HEK293T (cell line): ENCODE results near the gene PTPRA.

Source experiments
- CTCF ChIA-PET: fragments of 350-600 bp; formaldehyde crosslinking; extraction: SDS; loops from one replicate; lab custom pipeline; 2021; ENCODE audit warnings: antibody characterized with exemption, inconsistent platforms; lab: Yijun Ruan, JAX
- POLR2A ChIA-PET: fragments of 350-600 bp; formaldehyde crosslinking; extraction: SDS; loops from one replicate; lab custom pipeline; 2020; ENCODE audit warnings: antibody characterized with exemption, inconsistent platforms; lab: Yijun Ruan, JAX
- DNase-seq: peaks from one replicate; pipeline ENCODE4 v3.0.0; 2012; ENCODE audit warnings: mixed read lengths; ENCODE audit errors: extremely low spot score
- ARNT ChIP-seq: fragments of 450-650 bp; IDR thresholded peaks from 2 replicates; pipeline ENCODE4 v1.6.1; 2017; ENCODE audit warnings: mild to moderate bottlenecking
- BHLHE40 ChIP-seq: fragments of 450-650 bp; IDR thresholded peaks from 2 replicates; pipeline ENCODE4 v1.6.1; 2016; ENCODE audit warnings: mild to moderate bottlenecking, moderate library complexity, borderline replicate concordance
- CTBP1 ChIP-seq: fragments of 450-650 bp; IDR thresholded peaks from 2 replicates; pipeline ENCODE4 v1.6.1; 2016; ENCODE audit warnings: borderline replicate concordance
- ELF4 ChIP-seq: fragments of 450-650 bp; IDR thresholded peaks from 2 replicates; pipeline ENCODE4 v1.6.1; 2017; ENCODE audit warnings: antibody characterized with exemption
- FOXA1 ChIP-seq: fragments of 450-650 bp; IDR thresholded peaks from 2 replicates; pipeline ENCODE4 v1.6.1; 2016; ENCODE audit warnings: mild to moderate bottlenecking
- FOXK2 ChIP-seq: fragments of 450-650 bp; IDR thresholded peaks from 2 replicates; pipeline ENCODE4 v1.6.1; 2016; ENCODE audit warnings: mild to moderate bottlenecking
- FOXM1 ChIP-seq: fragments of 450-650 bp; IDR thresholded peaks from 2 replicates; pipeline ENCODE4 v1.6.1; 2017; ENCODE audit warnings: mild to moderate bottlenecking, borderline replicate concordance
- HDGF ChIP-seq: fragments of 450-650 bp; IDR thresholded peaks from 2 replicates; pipeline ENCODE4 v1.6.1; 2017; ENCODE audit warnings: antibody characterized with exemption, borderline replicate concordance
- L3MBTL2 ChIP-seq: fragments of 450-650 bp; conservative IDR thresholded peaks from 2 replicates; pipeline ENCODE4 v1.6.1; 2016; ENCODE audit warnings: mild to moderate bottlenecking
- LEF1 ChIP-seq: fragments of 450-650 bp; IDR thresholded peaks from 2 replicates; pipeline ENCODE4 v1.6.1; 2017; ENCODE audit warnings: mild to moderate bottlenecking, borderline replicate concordance
- NFRKB ChIP-seq: fragments of 450-650 bp; IDR thresholded peaks from 2 replicates; pipeline ENCODE4 v1.6.1; 2016; ENCODE audit warnings: mild to moderate bottlenecking, moderate library complexity
- SP1 ChIP-seq: fragments of 450-650 bp; IDR thresholded peaks from 2 replicates; pipeline ENCODE4 v1.6.1; 2017
- SUZ12 ChIP-seq: fragments of 450-650 bp; IDR thresholded peaks from 2 replicates; pipeline ENCODE4 v1.6.1; 2016; ENCODE audit warnings: mild to moderate bottlenecking
- TARDBP ChIP-seq: fragments of 450-650 bp; IDR thresholded peaks from 2 replicates; pipeline ENCODE4 v1.6.1; 2016
- ZNF384 ChIP-seq: fragments of 450-650 bp; IDR thresholded peaks from 2 replicates; pipeline ENCODE4 v1.6.1; 2016
- TF ChIP-seq, protein P1 (sequence below): fragments of 450-650 bp; IDR thresholded peaks from 2 replicates; pipeline ENCODE4 v1.6.1; 2016

The PTPRA gene

DNA sequence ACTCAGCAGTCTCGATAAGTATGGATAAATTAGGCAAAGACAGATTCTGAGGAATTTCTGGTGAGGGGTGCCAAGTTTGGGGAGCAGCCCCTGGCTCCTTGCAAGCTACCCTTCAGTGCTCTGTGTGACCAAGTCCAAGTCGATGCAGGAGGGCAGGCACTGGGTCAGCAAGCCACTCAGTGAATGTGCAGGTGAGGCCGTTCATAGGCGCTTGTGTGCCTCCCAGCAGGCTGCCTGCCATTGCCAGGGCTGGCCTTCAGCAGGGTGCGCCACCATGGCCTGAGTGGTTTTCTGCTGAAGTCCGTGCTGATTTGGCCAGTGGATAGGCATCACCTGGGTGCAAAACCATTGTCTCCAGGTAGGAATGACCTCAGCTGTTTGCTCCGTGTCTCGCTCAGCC, 166.8 kb downstream of the PTPRA start:
- POLR2A ChIA-PET, result no interaction called here
- no peak for DNase-seq
- TF ChIP-seq CTBP1 (no peak), SUZ12 (no peak), SP1 (no peak), NFRKB (no peak), ZNF384 (no peak)
- TF ChIP-seq, protein P1, sequence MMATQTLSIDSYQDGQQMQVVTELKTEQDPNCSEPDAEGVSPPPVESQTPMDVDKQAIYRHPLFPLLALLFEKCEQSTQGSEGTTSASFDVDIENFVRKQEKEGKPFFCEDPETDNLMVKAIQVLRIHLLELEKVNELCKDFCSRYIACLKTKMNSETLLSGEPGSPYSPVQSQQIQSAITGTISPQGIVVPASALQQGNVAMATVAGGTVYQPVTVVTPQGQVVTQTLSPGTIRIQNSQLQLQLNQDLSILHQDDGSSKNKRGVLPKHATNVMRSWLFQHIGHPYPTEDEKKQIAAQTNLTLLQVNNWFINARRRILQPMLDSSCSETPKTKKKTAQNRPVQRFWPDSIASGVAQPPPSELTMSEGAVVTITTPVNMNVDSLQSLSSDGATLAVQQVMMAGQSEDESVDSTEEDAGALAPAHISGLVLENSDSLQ, result no peak
- CTCF ChIA-PET, result no interaction called here

DNA sequence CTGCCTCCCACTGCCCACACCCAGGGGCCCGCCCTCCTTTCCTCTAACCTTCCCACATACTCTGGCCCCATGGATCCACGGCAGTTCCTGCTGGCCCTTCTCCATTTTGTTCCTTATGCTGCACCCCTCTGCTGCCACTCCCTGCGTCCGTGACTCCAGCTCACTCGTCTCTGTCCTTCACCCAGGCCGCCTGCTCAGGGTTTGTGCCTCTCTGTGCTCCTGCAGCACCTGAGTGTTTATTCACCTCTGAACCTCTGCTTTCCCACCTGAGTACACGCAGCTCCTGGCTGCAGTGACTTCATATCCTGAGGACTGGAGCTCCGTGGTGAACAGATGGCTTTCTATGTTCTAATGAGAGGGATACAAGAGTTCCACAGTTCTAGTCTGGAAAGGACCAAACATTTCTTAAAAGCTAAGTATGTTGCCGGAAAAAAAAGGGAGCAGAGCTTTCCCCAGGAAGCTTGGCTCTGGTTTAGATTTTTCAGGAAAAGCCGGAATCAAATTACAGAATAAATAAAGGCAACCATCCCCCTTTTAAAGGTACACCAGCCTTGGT, 168.7 kb downstream of the PTPRA start:
- DNase-seq, result no peak
- TF ChIP-seq FOXK2 (no peak), NFRKB (no peak), SP1 (no peak), LEF1 (no peak), ELF4 (no peak), BHLHE40 (no peak), L3MBTL2 (no peak), SUZ12 (no peak), TARDBP (no peak), HDGF (no peak), CTBP1 (no peak), FOXA1 (no peak), ZNF384 (no peak), ARNT (no peak), FOXM1 (no peak)
- TF ChIP-seq, protein P1, result no peak
- ChIA-PET CTCF (no interaction called here), POLR2A (interaction anchor here (0.8 to 1.2 kb wide), 2 partner anchors 171 to 389 kb away, joined by 3 read pairs; partner anchors contain the start of gene NOP56)

DNA sequence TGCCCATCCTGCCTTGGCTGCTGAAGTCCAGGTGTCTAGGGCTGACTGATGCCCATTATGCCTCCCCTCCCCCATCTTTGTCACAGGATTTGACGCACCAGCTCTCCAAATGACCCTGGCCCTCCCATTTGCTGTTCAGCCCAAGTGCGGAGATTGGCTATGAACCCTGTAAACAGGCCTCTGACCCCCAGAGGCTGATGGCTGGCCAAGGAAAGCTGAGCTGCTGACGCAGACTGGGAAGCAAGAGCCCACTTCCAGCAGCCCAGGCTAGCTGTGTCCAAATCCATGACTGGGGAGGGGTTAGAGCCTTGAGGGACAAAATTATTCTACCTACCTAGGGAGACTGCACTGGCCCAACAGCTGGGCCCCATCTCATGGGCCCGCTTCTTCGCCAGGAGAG, 169.3 kb downstream of the PTPRA start:
- ChIA-PET CTCF (no interaction called here), POLR2A (interaction anchor here (1.2 kb wide), 1 partner anchor 172 kb away, joined by 3 read pairs; no protein-coding TSS in a partner anchor)
- DNase-seq, result no peak
- no peak for TF ChIP-seq NFRKB
- no peak for TF ChIP-seq ZNF384
- TF ChIP-seq, protein P1, result no peak
- TF ChIP-seq L3MBTL2, result no peak
- TF ChIP-seq ARNT, result no peak
- no peak for TF ChIP-seq BHLHE40
- no peak for TF ChIP-seq LEF1
- no peak for TF ChIP-seq FOXM1
- TF ChIP-seq FOXK2, result no peak
- TF ChIP-seq ELF4, result no peak
- TF ChIP-seq TARDBP, result no peak
- TF ChIP-seq SP1, result no peak
- no peak for TF ChIP-seq FOXA1
- TF ChIP-seq HDGF, result no peak

DNA sequence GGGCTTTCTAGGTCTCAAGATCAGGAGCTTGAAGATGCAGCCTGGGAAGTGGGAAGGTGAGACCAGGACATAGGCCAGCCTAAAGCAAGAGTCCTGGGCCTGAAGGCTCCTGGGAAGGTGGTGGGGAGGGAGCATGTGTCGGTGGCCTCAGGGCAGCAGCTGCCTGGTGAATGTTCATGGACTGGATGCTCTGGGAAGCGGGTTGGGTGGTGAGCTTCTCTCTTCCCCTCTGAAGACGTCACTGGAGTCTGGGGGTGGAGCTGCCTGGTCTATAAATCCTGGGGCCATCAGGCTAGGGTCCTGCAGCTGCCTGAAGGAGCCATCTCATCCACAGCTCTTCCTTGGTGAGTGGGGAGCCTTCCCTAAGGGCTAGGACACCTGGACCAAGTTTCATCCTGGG, 170.0 kb downstream of the PTPRA start, which contains the start of gene GNRH2:
TSS of gene GNRH2 (plus strand) at position 301 of the 400 bp plus-strand sequence. CDS start 793 bp downstream, outside the sequence.
- ChIA-PET POLR2A (interaction anchor here (1.2 kb wide), 1 partner anchor 173 kb away, joined by 3 read pairs; no protein-coding TSS in a partner anchor), CTCF (interaction anchor here (1.1 kb wide), 1 partner anchor 10 kb away, joined by 5 read pairs; no protein-coding TSS in a partner anchor)
- DNase-seq, result no peak
- TF ChIP-seq ARNT, result no peak
- no peak for TF ChIP-seq NFRKB
- TF ChIP-seq, protein P1, result no peak

DNA sequence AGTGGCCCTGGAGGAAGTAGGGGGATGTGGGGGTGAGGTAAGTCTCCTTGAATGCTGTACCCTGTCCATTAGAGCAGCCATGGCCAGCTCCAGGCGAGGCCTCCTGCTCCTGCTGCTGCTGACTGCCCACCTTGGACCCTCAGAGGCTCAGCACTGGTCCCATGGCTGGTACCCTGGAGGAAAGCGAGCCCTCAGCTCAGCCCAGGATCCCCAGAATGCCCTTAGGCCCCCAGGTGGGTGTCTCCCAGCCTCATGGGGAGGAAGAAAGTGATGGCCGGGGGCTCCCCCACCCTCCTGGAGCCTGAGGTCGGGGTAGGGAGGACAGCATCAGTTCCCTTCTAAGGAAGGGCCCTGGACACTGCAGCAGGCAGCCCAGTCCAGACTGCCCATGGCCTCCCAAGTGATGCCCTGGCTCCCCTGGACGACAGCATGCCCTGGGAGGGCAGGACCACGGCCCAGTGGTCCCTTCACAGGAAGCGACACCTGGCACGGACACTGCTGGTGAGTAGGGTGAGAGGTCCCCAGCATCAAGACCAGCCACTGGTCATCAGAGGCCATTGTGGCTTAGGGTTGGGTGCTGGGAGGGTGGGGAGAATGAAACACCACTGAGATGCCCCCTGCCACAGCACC, 171.2 kb downstream of the PTPRA start:
- CTCF ChIA-PET, result interaction anchor here (0.7 kb wide), 1 partner anchor 355 kb away, joined by 3 read pairs; no protein-coding TSS in a partner anchor

More for the DNA sequence above, 171.2 kb downstream of the PTPRA start:
- no peak for DNase-seq
- TF ChIP-seq HDGF, result no peak
- TF ChIP-seq L3MBTL2, result no peak
- TF ChIP-seq ARNT, result no peak
- no peak for TF ChIP-seq NFRKB
- no peak for TF ChIP-seq FOXA1
- no peak for TF ChIP-seq SUZ12
- POLR2A ChIA-PET, result interaction anchor here (1.8 kb wide), 1 partner anchor 115 kb away, joined by 5 read pairs; the partner anchor contains the start of genes FASTKD5 and UBOX5
